Transverse colon (tissue), 4 donors: Measurements from ENCODE around the gene IL16. TPM values are rescaled to one million over a fixed set of nuclear protein-coding genes. Genes with fewer than 3 reads are reported as not detected.

Source experiments
- DNase-seq: peaks from one replicate; pipeline ENCODE4 v3.0.0-alpha.2; 2019
- H3K27ac ChIP-seq, 4 donors: fragments of 200-600 bp; sonication (generic); 2 replicates each; pipeline ENCODE4 v1.5.1; 2016 to 2018; ENCODE audit warnings: inconsistent platforms in 4 of 4
- H3K27me3 ChIP-seq: fragments of 200-600 bp; sonication (generic); 2 replicates; pipeline ENCODE4 v1.5.1; 2017; ENCODE audit warnings: inconsistent platforms
- H3K36me3 ChIP-seq, 4 donors: fragments of 200-600 bp; sonication (generic); 2 replicates each; pipeline ENCODE4 v1.5.1; 2017 to 2019; ENCODE audit warnings: inconsistent platforms in 4 of 4
- H3K4me1 ChIP-seq, 4 donors: fragments of 200-600 bp; sonication (generic); 2 replicates each; pipeline ENCODE4 v1.5.1; 2017 to 2020; ENCODE audit warnings: inconsistent platforms in 4 of 4
- H3K4me3 ChIP-seq, 4 donors: fragments of 200-600 bp; sonication (generic); 1 replicate in 1 of 4; 2 replicates in 3 of 4; pipeline versions ENCODE4 v1.5.1 to v1.6.1; 2017 to 2019; ENCODE audit warnings: inconsistent platforms in 4 of 4
- H3K9me3 ChIP-seq, 2 donors: fragments of 200-600 bp; sonication (generic); 2 replicates each; pipeline ENCODE4 v1.5.1; 2017 to 2019; ENCODE audit warnings: inconsistent platforms in 2 of 2
- CTCF ChIP-seq, 5 experiments: fragments of 200-600 bp in 3 of 5; fragments of 450-650 bp in 2 of 5; sonication (generic) in 3 of 5; IDR thresholded peaks; 1 replicate in 2 of 5; 2 replicates in 3 of 5; pipeline ENCODE4 v1.5.1; 2016 to 2017; ENCODE audit warnings: antibody characterized with exemption in 5 of 5, inconsistent platforms in 3 of 5, mild to moderate bottlenecking in 2 of 5, moderate library complexity in 1 of 5
- EP300 ChIP-seq: sonication (generic); formaldehyde crosslinking; IDR thresholded peaks from one replicate; pipeline ENCODE4 v1.6.1; 2017; ENCODE audit warnings: antibody characterized with exemption, low read depth
- POLR2A ChIP-seq: fragments of 450-650 bp; IDR thresholded peaks from one replicate; pipeline ENCODE4 v1.6.1; 2016; ENCODE audit warnings: antibody characterized with exemption, mild to moderate bottlenecking, moderate library complexity
- POLR2AphosphoS5 ChIP-seq, 3 donors: sonication (generic); formaldehyde crosslinking; IDR thresholded peaks; one replicate each; pipeline ENCODE4 v1.6.1; 2016; ENCODE audit warnings: antibody characterized with exemption in 3 of 3
- WGBS, 2 donors: methylation state at CpG; one replicate each; pipeline ENCODE4 v1.1.5; 2018; ENCODE audit warnings: low coverage in 1 of 2; 5-methylcytosine and 5-hydroxymethylcytosine counted together
- in situ Hi-C, 4 donors: fragments of 200-750 bp; cut with MboI; loops; one replicate each; pipeline versions ENCODE4 v1.15.0 to v1.15.1; 2017; ENCODE audit warnings: low sequenced_read_pairs in 3 of 4, low pct_ligation_motif_present in 1 of 4, low pct_unique_long_range_greater_than_20kb in 1 of 4
- intact Hi-C: fragments of 100-400 bp; cut with DNase I; formaldehyde crosslinking; loops from one replicate; pipeline ENCODE4 v1.15.1; 2023; ENCODE audit warnings: low total_unique reads
- total RNA-seq, 4 donors: library from RNA; depleted of rRNA; stranded (reverse); fragments of >200 nt; gene quantifications; one replicate each; pipeline ENCODE4 v1.1.0, GENCODE V29; 2016

The IL16 gene
- total RNA-seq, 4 donors from 2014 or later = 5.2 to 40.0 (median 22.3) TPM

- peaks cover 0 to 19% (median 7%) of the 10 kb centered on the region in 4 donors for H3K4me1 ChIP-seq
- no peaks in the 10 kb centered on the region for H3K27me3 ChIP-seq
- no peak for TF ChIP-seq EP300
- TF ChIP-seq POLR2AphosphoS5 (IDR thresholded peaks at IDR 0.05) = peak in 1 of 3 donors; percentile 57
- TF ChIP-seq CTCF (IDR thresholded peaks at IDR 0.05) = no peak
- no peak for TF ChIP-seq POLR2A
- intact Hi-C loops = no loop called here
- no peaks in the 10 kb centered on the region for H3K9me3 ChIP-seq
- 65 to 76% methylated on average over 3 to 9 of the region's 9 CpGs for WGBS, 2 donors
- peak overlapping the region in 1 of 4 donors; percentile 10 for H3K4me3 ChIP-seq
- peak overlapping the region; percentile 62 to 83 (median 72) for H3K27ac ChIP-seq
- peak; percentile 65 for DNase-seq
- in situ Hi-C loops = no loop called here
- no peaks in the 10 kb centered on the region for H3K36me3 ChIP-seq
These were observed 97.2 kb downstream of the IL16 start for GRCh38 chr15:81293728-81294515.

DNA sequence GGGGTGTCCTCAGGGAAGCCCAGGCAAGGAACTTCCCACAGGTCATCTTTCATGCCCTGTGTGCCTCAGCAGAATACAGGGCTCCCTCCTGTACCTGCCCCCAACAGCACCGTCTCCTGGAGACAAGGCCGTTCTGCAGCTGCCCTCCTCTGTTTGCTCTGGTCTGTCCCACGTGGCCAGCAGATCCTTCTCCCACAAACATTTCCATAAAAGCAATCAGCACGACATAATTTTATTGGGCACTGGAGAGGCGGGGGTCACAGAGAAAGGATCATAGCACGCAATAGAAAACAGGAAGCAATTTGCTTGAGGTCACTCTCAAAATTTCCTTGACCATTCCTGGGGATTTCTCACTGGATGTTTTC, 97.8 kb downstream of the IL16 start:
- TF ChIP-seq POLR2A (no peak), CTCF (IDR thresholded peaks at IDR 0.05) (peak in 1 of 5 experiments; percentile 31)
- in situ Hi-C loops (no loop called here), intact Hi-C loops (no loop called here)
- H3K27me3 ChIP-seq = no peaks in the 10 kb centered on the region
- WGBS, 2 donors = 0 to 38% methylated on average over 1 to 6 of the region's 6 CpGs
- no peaks in the 10 kb centered on the region for H3K9me3 ChIP-seq
- H3K4me3 ChIP-seq = no peak overlapping the region
- DNase-seq = peak; percentile 48
- H3K4me1 ChIP-seq = peaks cover 0 to 19% (median 7%) of the 10 kb centered on the region in 4 donors
- H3K27ac ChIP-seq = peak overlapping the region; percentile 62 to 83 (median 72)
- H3K36me3 ChIP-seq = no peaks in the 10 kb centered on the region

- TF ChIP-seq EP300 (no peak), POLR2A (no peak), CTCF (IDR thresholded peaks at IDR 0.05) (no peak), POLR2AphosphoS5 (IDR thresholded peaks at IDR 0.05) (no peak)
- H3K9me3 ChIP-seq = no peaks in the 10 kb centered on the region
- 41 to 77% methylated on average over 3 to 5 of the region's 5 CpGs for WGBS, 2 donors
- no peaks in the 10 kb centered on the region for H3K36me3 ChIP-seq
- intact Hi-C loops (no loop called here), in situ Hi-C loops (no loop called here)
- H3K27ac ChIP-seq = peak overlapping the region; percentile 62 to 83 (median 72)
- H3K4me1 ChIP-seq = peaks cover 0 to 19% (median 7%) of the 10 kb centered on the region in 4 donors
- H3K4me3 ChIP-seq = no peak overlapping the region
- peak; percentile 10 for DNase-seq
- H3K27me3 ChIP-seq = no peaks in the 10 kb centered on the region
These were observed 98.9 kb downstream of the IL16 start for GRCh38 chr15:81295486-81296121.

- no peaks in the 10 kb centered on the region for H3K9me3 ChIP-seq
- peak overlapping the region; percentile 62 to 83 (median 72) for H3K27ac ChIP-seq
- H3K4me3 ChIP-seq = no peak overlapping the region
- H3K36me3 ChIP-seq = no peaks in the 10 kb centered on the region
- in situ Hi-C loops (no loop called here), intact Hi-C loops (no loop called here)
- peak; percentile 7 for DNase-seq
- TF ChIP-seq EP300 (no peak), POLR2AphosphoS5 (IDR thresholded peaks at IDR 0.05) (no peak), POLR2A (no peak), CTCF (IDR thresholded peaks at IDR 0.05) (no peak)
- H3K27me3 ChIP-seq = no peaks in the 10 kb centered on the region
- peaks cover 0 to 19% (median 7%) of the 10 kb centered on the region in 4 donors for H3K4me1 ChIP-seq
- WGBS, 2 donors = 77% methylated on average over 2 of the region's 2 CpGs; no CpG with 5 or more reads in 1 of the 2 donors
These were observed 99.5 kb downstream of the IL16 start for GRCh38 chr15:81296186-81296585.
